RWPE1 (cell line): Measurements from ENCODE around the gene LRFN4.

Experiments
- CTCF ChIA-PET: fragments of 350-600 bp; sonication (Branson Sonifier 250); formaldehyde crosslinking; extraction: SDS; loops from one replicate; lab custom pipeline; 2021; lab: Yijun Ruan, JAX
- POLR2A ChIA-PET: fragments of 400-600 bp; formaldehyde crosslinking; extraction: SDS; loops from one replicate; lab custom pipeline; 2020; ENCODE audit warnings: antibody characterized with exemption; ENCODE audit not compliant: low non-redundant PET; lab: Yijun Ruan, JAX
- DNase-seq: peaks from one replicate; pipeline ENCODE4 v3.0.0; 2012; ENCODE audit warnings: low spot score
- H3K27ac ChIP-seq: fragments of 450-650 bp; 2 replicates; pipeline ENCODE4 v1.5.1; 2017
- TF ChIP-seq, protein P1 (sequence below): fragments of 450-650 bp; conservative IDR thresholded peaks from 2 replicates; pipeline ENCODE4 v1.5.1; 2017; ENCODE audit warnings: low read depth, mild to moderate bottlenecking

LRFN4 gene

DNA sequence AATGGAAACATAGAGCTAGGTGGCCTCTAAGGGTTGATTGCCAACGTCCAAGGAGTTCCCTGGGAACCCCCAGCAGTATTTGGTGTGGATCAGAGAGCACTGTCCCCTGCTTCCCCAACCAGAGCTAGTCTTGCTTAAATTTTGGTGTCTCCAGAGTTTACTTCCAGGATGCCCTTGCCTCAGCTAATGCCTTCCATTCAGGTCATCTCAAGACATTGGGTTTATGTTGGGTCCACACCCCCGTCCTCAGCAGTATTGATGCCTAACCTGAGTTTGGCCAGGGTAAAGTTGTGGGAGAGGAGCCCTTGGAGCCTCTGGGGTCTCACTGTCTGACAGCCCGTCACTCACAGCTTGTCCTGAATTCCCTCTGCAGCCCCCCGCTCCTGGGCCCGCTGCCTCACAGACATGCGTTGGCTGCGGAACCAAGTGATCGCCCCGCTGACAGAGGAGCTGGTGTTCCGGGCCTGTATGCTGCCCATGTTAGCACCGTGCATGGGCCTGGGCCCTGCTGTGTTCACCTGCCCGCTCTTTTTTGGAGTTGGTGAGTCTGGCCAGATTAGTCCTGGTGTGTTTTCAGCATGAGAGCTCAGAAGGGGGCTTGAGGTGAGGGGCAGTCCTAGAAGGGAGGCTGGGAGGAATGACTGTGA is 12.2 kb upstream of the LRFN4 start:
- TF ChIP-seq, protein P1, sequence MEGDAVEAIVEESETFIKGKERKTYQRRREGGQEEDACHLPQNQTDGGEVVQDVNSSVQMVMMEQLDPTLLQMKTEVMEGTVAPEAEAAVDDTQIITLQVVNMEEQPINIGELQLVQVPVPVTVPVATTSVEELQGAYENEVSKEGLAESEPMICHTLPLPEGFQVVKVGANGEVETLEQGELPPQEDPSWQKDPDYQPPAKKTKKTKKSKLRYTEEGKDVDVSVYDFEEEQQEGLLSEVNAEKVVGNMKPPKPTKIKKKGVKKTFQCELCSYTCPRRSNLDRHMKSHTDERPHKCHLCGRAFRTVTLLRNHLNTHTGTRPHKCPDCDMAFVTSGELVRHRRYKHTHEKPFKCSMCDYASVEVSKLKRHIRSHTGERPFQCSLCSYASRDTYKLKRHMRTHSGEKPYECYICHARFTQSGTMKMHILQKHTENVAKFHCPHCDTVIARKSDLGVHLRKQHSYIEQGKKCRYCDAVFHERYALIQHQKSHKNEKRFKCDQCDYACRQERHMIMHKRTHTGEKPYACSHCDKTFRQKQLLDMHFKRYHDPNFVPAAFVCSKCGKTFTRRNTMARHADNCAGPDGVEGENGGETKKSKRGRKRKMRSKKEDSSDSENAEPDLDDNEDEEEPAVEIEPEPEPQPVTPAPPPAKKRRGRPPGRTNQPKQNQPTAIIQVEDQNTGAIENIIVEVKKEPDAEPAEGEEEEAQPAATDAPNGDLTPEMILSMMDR = no peak
- H3K27ac ChIP-seq = peak overlapping the region; percentile 89
- CTCF ChIA-PET = interaction anchor here (0.6 kb wide), 1 partner anchor 131 kb away, joined by 3 read pairs; no protein-coding TSS in a partner anchor
- POLR2A ChIA-PET = no interaction called here
- DNase-seq = no peak

DNA sequence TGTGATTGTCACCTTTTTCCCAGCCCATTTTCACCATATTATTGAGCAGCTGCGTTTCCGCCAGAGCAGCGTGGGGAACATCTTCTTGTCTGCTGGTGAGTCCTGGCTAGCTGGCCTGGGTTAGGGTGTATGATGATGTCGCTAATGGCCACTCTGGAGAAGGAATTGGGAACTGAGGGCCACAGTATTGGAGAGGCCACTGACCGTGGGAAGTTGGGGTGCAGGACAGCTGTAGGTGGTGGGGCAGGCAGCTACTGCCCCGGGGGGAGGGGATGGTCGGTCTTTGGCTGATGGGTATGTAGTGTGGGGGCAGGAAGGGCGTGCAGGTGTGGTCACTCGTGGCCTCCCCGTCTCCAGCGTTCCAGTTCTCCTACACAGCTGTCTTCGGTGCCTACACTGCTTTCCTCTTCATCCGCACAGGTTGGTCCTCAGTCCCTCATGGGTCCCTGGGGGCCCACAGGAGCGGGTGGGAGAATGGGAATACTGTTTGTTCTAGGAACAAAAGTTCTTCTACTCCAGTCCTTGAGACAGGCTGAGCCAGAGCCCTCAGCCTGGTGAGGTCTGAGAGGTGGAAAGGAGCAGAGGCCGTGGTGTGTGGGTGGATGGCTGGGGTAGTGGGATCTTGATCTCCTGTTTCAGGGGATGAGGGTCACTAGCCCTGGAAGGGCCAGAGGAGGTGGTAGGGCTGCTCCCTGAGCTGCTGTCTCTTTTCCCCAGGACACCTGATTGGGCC is 11.6 kb upstream of the LRFN4 start:
- TF ChIP-seq, protein P1 = no peak
- CTCF ChIA-PET = no interaction called here
- POLR2A ChIA-PET = interaction anchor here (0.5 kb wide), 1 partner anchor 509 kb away, joined by 3 read pairs; no protein-coding TSS in a partner anchor
- DNase-seq = no peak
- H3K27ac ChIP-seq = peak overlapping the region; percentile 89

DNA sequence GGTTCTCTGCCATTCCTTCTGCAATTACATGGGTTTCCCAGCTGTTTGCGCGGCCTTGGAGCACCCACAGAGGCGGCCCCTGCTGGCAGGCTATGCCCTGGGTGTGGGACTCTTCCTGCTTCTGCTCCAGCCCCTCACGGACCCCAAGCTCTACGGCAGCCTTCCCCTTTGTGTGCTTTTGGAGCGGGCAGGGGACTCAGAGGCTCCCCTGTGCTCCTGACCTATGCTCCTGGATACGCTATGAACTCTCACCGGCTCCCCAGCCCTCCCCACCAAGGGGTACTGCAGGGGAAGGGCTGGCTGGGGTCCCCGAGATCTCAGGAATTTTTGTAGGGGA is 11.0 kb upstream of the LRFN4 start:
- CTCF ChIA-PET = interaction anchor here (0.6 kb wide), 1 partner anchor 151 kb away, joined by 5 read pairs; no protein-coding TSS in a partner anchor
- DNase-seq = no peak
- peak overlapping the region; percentile 89 for H3K27ac ChIP-seq
- POLR2A ChIA-PET = interaction anchor here (0.5 kb wide), 1 partner anchor 509 kb away, joined by 3 read pairs; no protein-coding TSS in a partner anchor
- TF ChIP-seq, protein P1 = no peak

DNA sequence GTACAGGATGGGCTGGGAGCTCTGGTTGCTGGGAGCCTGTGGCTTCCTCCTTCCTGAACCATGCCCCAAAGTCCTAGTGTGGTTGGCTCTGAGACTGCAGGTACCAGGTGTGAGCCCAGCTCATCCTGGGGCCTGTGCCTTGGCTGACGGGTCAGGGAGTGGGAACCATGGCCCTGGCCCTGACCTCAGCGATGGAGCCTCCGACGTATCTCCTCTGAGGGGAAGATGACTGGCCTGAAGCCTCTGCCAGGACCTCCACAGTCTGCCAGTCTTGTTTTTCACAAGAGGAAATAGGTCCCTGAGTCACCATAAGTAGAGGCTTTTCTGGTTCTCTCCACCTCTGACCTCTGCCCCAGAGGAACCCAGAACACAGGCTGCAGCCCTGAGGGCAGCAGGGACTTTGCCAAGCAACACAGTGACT is 10.2 kb upstream of the LRFN4 start:
- peak overlapping the region; percentile 89 for H3K27ac ChIP-seq
- TF ChIP-seq, protein P1 = no peak
- DNase-seq = no peak
- CTCF ChIA-PET = interaction anchor here (0.6 kb wide), 1 partner anchor 1118 kb away, joined by 3 read pairs; no protein-coding TSS in a partner anchor
- POLR2A ChIA-PET = no interaction called here

DNA sequence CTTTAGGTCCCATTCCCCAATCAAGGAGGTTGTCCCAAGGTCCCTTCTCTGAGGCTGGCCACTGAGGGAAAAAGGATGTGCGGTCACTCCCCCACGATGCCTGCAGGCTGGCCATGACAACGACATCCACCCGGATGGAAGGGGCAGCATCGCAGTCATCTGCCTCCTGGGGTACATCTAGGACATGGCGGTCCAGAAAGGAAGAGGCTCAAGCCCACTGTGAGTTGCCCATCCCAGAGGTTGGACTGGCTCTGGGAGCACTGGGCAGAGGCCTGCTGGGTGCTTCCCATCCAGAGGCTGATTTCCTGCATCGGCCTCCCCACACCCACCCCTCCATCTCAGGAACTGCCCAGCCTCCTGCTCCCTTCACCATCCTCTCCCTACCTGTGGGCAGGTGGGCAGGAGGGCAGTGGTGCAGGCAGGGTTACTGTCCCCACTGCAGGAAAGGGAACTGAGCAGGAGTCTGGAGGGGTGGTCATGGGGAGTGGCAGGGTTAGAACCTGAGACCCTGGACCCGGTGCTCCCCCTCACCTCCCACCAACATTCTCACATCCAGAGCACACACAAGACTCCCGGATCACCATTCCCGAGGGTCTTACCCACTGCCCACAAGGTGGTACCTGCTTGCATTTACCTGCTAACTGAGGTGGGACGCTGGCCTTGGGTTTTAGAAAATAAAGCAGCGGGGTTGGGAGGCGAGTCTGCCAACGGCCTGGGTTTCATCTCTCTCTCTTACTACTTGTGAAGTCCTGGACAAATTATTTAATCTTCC is 9.2 kb upstream of the LRFN4 start:
- TF ChIP-seq, protein P1 = no peak
- DNase-seq = no peak
- CTCF ChIA-PET = no interaction called here
- POLR2A ChIA-PET = no interaction called here
- peak overlapping the region; percentile 89 for H3K27ac ChIP-seq
